COR-L47 (cell line): ENCODE data around the gene KCTD20.
A peak's percentile ranks its signal among the peaks of the same experiment; 100 is the strongest.
"Not testable (repeated sequence)": the region's sequence is repeated elsewhere in the genome, so short reads cannot be mapped to it uniquely, and the experiment has no call there.

Experiments
- DNase-seq: peaks from one replicate; lab custom pipeline; 2025; lab: John Stamatoyannopoulos, UW

Gene KCTD20

GRCh38 chr6:36442671-36443470 is at the start of gene KCTD20, which contains the start of gene PXT1:
Gene KCTD20 (plus strand): TSS chr6:36443000. CDS start chr6:36470098, 27,098 bp downstream.
Gene PXT1 (minus strand): TSS chr6:36442854. CDS start chr6:36426082, 16,772 bp downstream.
- DNase-seq = peak; percentile 93

GRCh38 chr6:36399970-36400369 is 42.8 kb upstream of the KCTD20 start:
- no peak for DNase-seq

GRCh38 chr6:36402481-36402880 is 40.3 kb upstream of the KCTD20 start:
- DNase-seq = no peak

DNA sequence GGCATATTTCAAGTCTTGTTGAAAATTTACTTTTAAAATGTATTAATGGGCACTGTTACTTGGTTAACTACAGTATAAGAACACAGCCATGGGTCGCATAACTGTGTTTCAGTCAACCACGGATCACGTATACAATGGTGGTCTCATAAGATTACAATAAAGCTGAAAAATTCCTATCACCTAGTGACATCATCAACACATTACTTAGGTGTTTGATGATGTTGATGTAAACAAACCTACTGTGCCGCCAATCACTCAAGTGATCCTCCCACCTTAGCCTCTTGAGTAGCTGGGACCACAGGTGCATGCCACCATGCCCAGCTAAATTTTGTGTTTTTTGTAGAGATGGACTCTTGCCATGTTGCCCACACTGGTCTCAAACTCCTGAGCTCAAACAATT is 38.6 kb upstream of the KCTD20 start:
- DNase-seq = no peak

GRCh38 chr6:36409718-36410117 is 33.1 kb upstream of the KCTD20 start:
- not testable (repeated sequence) for DNase-seq

DNA sequence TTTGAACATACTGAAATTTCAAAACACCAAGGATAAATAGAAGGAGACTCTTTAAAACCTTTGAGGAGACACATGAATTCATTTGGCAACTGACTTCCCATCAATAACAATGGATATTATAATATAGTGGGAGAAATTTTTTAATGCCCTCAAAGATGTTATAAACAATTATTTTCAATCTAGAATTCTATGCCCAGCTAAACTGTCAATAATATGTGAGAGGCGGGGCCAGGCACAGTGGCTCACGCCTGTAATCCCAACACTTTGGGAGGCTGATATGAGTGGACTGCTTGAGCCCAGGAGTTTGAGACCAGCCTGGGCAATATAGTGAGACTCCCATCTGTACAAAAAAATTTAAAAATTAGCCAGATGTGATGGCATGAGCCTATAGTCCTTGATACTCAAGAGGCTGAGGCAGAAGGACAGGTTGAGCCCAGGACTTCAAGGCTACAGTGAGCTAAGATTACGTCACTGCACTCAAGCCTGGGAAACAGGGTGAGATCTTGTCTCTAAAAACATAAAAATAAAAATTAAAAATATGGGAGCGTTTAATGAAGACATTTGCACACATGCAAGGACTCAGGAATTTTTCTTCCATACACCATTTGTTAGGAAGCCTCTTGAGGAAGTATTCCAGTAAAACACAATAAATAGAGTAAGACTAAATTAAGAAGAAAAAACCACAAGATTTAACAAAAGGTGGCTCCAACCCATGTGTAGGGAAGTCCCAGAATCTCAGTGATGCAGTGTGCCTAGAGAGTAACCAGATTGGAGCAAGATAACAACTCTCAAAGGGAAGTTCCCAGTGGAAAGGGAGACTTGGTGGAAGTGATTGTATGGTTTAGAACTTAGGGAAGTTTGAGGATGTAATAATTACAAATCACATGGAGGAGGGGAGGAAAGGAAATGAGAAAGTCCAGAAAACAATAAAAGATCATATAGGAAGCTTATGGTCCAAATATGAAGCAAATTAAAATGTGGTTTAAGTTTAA is 29.0 kb upstream of the KCTD20 start:
- no peak for DNase-seq

GRCh38 chr6:36414481-36414880 is 28.3 kb upstream of the KCTD20 start:
- DNase-seq = no peak

DNA sequence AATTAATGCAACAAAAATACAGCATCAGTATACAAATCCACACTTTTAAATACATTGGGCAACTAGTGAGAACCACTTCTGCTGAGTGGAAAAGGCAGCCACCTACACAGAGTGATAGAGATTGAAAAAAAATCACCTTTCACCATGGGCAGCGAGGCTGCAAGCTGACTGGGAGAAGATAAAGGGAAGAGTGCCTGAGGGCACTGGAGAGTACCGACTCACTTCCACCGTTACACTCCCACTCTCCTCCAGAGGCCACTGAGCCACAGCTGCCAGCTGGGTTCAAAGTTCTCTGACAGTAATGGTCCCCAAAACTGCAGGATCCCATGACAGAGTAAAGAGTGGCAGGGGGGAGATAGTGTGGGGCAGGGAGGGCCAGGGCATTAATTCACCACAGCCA is 24.2 kb upstream of the KCTD20 start:
- DNase-seq = no peak

DNA sequence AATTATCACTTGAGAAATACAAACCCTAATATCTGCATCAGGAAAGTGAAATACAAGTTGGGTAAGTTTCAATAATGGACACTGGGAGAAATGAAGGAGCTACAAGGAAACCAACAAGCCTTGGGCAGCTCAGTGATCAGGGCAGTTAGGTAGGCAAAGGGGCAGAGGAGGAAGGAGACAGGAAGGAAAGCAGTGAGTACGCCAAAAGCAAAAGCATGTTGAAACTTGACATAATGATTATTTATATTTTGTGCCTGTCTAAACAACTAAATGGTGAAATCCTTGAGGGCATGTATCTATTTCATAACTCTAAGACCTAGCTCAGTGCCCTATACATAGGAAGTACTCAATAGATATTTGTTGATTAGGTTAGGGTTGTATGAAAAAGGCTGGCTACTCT is 23.5 kb upstream of the KCTD20 start:
- no peak for DNase-seq

DNA sequence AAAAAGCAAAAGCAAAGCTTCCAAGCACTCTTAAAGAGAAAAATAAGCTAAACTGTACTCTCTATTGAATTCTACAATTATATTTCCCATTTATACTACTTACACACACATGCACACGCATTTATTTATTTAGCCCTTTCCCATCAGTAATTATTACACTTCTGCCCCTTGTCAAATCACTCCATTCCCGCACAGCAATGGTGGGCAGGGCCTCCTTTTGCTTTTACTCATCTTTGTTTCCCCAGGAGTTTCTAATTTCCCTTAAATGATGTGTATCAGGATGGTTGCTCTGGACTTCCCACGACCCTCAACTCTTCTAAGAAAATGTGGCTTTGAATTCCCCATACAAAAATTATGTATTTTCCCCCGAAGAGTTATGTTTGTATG is 20.1 kb upstream of the KCTD20 start:
- DNase-seq = no peak

GRCh38 chr6:36423101-36423824 is 19.5 kb upstream of the KCTD20 start:
- peak; percentile 99 for DNase-seq

GRCh38 chr6:36426622-36427021 is 16.2 kb upstream of the KCTD20 start:
- no peak for DNase-seq

GRCh38 chr6:36428911-36429310 is 13.9 kb upstream of the KCTD20 start:
- DNase-seq = no peak

DNA sequence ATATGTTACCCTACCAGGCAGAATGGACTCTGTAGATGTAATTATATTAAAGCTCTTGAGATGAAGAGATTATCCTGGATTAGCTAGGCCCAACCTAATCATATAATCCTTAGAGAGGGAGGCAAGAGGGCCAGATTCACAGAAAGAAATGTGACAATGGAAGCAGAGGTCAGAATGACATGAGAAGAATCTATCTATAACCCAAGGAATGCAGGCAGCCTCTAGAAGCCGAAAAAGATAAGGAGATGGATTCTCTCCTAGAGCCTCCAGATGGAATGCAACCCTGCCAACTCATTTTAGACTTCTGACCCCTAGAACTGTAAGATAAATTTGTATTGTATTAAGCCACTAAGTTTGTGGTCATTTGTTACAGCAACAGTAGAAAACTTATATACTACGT is 12.4 kb upstream of the KCTD20 start:
- no peak for DNase-seq

DNA sequence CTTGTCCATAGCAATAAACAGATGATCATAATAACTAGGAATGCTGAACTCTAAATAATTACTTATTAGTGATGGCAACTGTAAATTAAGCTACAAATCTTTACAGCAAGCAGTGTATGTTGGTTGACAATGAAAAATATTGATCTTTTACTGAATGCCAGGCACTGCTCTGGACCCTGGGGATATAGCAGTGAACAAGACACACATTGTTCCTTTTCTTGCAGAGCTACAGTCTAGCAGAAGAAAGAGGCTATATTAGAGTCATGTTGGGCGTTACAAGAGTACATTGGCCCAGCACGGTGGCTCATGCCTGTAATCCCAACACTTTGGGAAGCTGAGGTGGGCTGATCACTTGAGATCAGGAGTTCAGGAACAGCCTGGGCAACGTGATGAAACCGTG is 11.6 kb upstream of the KCTD20 start:
- DNase-seq = no peak

DNA sequence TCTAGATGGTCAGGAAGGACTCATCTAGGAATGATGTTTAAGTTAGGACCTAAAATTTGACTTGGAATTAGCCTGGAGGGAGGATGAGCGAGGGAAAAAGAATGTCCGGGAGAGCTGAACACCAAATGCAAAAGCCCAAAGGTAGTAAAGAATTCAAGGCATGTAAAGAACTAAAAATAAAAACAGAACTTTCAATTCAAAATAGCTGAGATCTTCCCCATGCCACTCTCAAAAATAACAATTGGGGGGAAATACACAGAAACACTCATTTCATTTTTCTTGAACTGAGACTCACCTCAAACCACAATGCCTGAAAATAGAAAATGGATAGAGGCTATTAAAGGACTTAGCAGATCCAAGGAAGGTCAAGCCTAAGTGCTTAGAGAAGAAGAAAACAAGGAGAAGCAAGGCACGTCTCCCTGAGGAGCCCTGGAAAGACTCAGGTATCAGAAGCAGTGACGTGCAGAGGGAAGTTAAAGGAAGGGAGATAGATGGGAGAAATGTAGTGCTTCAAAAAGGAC is 10.6 kb upstream of the KCTD20 start:
- DNase-seq = no peak

- no peak for DNase-seq
These were observed 6.3 kb upstream of the KCTD20 start for GRCh38 chr6:36436466-36436865.

DNA sequence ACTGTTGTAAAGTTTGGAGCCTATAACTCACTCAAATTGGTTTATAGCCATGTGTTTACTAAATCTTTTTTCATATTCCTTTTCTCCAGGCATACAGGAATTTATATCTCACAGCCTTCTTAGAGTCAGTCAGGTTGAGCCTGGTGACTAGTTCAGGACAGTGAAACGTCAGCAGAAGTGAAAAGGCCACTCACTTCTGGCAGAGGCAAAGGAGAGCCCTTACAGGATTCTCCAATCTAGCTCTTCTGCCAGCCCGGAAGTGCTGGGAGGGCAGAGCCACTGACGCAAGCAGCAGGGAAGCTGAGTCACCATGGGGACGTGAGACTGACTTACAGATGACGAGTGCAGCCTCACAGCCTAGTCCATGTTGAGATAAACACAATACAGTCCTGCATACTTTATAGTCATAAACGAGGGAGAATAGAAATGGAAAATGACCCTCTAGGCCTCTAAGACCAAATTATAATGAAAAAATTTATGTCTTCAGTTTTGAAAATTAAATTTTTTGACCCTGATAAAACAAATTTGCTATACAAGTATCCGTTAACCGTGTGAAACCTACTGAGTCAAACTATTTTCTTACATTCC is 1.4 kb upstream of the KCTD20 start:
- DNase-seq = peak; percentile 93

DNA sequence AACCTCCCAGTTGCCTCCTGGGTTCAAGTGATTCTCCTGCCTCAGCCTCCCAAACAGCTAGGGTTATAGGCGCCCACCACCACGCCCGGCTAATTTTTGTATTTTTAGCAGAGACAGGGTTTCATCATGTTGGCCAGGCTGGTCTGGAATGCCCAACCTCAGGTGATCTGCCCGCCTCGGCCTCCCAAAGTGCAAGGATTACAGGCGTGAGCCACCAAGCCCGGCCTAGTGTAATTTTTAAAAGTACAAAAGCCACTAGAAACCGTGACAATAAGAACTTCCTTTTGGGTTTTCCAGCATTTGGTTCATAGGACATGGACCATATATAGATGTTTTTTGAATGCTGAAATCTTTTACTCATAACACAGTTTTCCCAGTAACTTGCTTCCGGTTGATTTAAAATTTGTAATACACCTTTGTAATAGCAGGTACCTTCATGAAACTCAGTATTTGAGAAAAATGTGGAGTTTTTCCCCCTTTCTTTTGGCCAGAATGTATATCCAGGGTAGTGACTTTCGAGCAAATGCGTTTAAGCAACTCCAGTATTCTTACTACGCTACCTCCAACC is 613 bp upstream of the KCTD20 start:
- DNase-seq = no peak

- DNase-seq = peak; percentile 15
These were observed 950 bp downstream of the KCTD20 start for GRCh38 chr6:36443471-36444428.
